GM18499 (cell line): ENCODE measurements around the gene PCARE.

ENCODE experiments used
- ATAC-seq: cut with Tn5 transposase; IDR thresholded peaks from one replicate; pipeline ENCODE4 v1.9.1; 2021; ENCODE audit warnings: moderate number of reproducible peaks; ENCODE audit not compliant: insufficient read depth, unreplicated experiment

Gene PCARE

GRCh38 chr2:29042561-29043075 lies 31.7 kb downstream of the PCARE start:
- ATAC-seq: no peak

GRCh38 chr2:29041161-29041660 lies 33.1 kb downstream of the PCARE start:
- ATAC-seq: no peak

- no peak for ATAC-seq
These were observed 33.8 kb downstream of the PCARE start for GRCh38 chr2:29040552-29040951.

GRCh38 chr2:29039718-29040480 lies 34.4 kb downstream of the PCARE start:
- no peak for ATAC-seq

- no peak for ATAC-seq
These were observed 39.1 kb downstream of the PCARE start for GRCh38 chr2:29035016-29035745.

- no peak for ATAC-seq
These were observed 40.7 kb downstream of the PCARE start for GRCh38 chr2:29033656-29034055.

- ATAC-seq: no peak
These were observed 41.2 kb downstream of the PCARE start for GRCh38 chr2:29033172-29033571.

- no peak for ATAC-seq
These were observed 42.1 kb downstream of the PCARE start for GRCh38 chr2:29032189-29032588.

- no peak for ATAC-seq
These were observed 43.3 kb downstream of the PCARE start for GRCh38 chr2:29031046-29031445.

- ATAC-seq: no peak
These were observed 48.6 kb downstream of the PCARE start for GRCh38 chr2:29025711-29026110.

- no peak for ATAC-seq
These were observed 49.4 kb downstream of the PCARE start for GRCh38 chr2:29024882-29025430.

- no peak for ATAC-seq
These were observed 51.1 kb downstream of the PCARE start for GRCh38 chr2:29023188-29023587.

- no peak for ATAC-seq
These were observed 51.6 kb downstream of the PCARE start for GRCh38 chr2:29022679-29023078.

- no peak for ATAC-seq
These were observed 52.4 kb downstream of the PCARE start for GRCh38 chr2:29021886-29022285.

GRCh38 chr2:29017716-29018435 lies 56.4 kb downstream of the PCARE start:
- ATAC-seq: no peak

GRCh38 chr2:29016504-29016903 lies 57.8 kb downstream of the PCARE start:
- ATAC-seq: no peak

GRCh38 chr2:29015701-29016470 lies 58.4 kb downstream of the PCARE start:
- no peak for ATAC-seq

GRCh38 chr2:29014811-29015421 lies 59.4 kb downstream of the PCARE start:
- no peak for ATAC-seq

GRCh38 chr2:29014331-29014730 lies 60.0 kb downstream of the PCARE start:
- no peak for ATAC-seq
